DMS79 (cell line): Measurements from ENCODE around the gene TIMD4.
A peak's percentile ranks its signal among the peaks of the same experiment; 100 is the strongest.
"Not testable (repeated sequence)": the region's sequence is repeated elsewhere in the genome, so short reads cannot be mapped to it uniquely, and the experiment has no call there.

Experiments
- DNase-seq: peaks from one replicate; lab custom pipeline; 2025; lab: John Stamatoyannopoulos, UW

The TIMD4 gene

GRCh38 chr5:156963125-156963524 lies at the start of gene TIMD4:
TIMD4 (minus strand) TSS chr5:156963226; CDS start chr5:156963198, 28 bp downstream.
- no peak for DNase-seq

GRCh38 chr5:157006262-157006661 lies 43.2 kb upstream of the TIMD4 start:
- no peak for DNase-seq

GRCh38 chr5:157004893-157005551 lies 42.0 kb upstream of the TIMD4 start:
- DNase-seq = no peak

- DNase-seq = no peak
These were observed 28.7 kb upstream of the TIMD4 start for GRCh38 chr5:156991714-156992113.

- DNase-seq = no peak
These were observed 21.0 kb upstream of the TIMD4 start for GRCh38 chr5:156984064-156984463.

GRCh38 chr5:156981481-156981880 lies 18.5 kb upstream of the TIMD4 start:
- DNase-seq = no peak

GRCh38 chr5:156974328-156974727 lies 11.3 kb upstream of the TIMD4 start:
- no peak for DNase-seq

GRCh38 chr5:156971848-156972525 lies 9.0 kb upstream of the TIMD4 start:
- peak; percentile 11 for DNase-seq

- no peak for DNase-seq
These were observed 8.4 kb upstream of the TIMD4 start for GRCh38 chr5:156971415-156971814.

- DNase-seq = not testable (repeated sequence)
These were observed 4.4 kb upstream of the TIMD4 start for GRCh38 chr5:156967386-156967785.

- peak; percentile 78 for DNase-seq
These were observed 6.7 kb downstream of the TIMD4 start for GRCh38 chr5:156956321-156956720.

GRCh38 chr5:156951359-156951758 lies 11.7 kb downstream of the TIMD4 start:
- no peak for DNase-seq

GRCh38 chr5:156950716-156951115 lies 12.3 kb downstream of the TIMD4 start:
- DNase-seq = no peak

- DNase-seq = no peak
These were observed 13.6 kb downstream of the TIMD4 start for GRCh38 chr5:156949424-156949823.

- no peak for DNase-seq
These were observed 15.1 kb downstream of the TIMD4 start for GRCh38 chr5:156947925-156948324.

GRCh38 chr5:156942064-156942463 lies 21.0 kb downstream of the TIMD4 start:
- DNase-seq = no peak

GRCh38 chr5:156940462-156940861 lies 22.6 kb downstream of the TIMD4 start:
- not testable (repeated sequence) for DNase-seq

GRCh38 chr5:156936972-156937371 lies 26.1 kb downstream of the TIMD4 start:
- no peak for DNase-seq

- DNase-seq = no peak
These were observed 28.4 kb downstream of the TIMD4 start for GRCh38 chr5:156934450-156935211.

- no peak for DNase-seq
These were observed 33.6 kb downstream of the TIMD4 start for GRCh38 chr5:156929366-156929948.

- no peak for DNase-seq
These were observed 35.5 kb downstream of the TIMD4 start for GRCh38 chr5:156927545-156927944.

- not testable (repeated sequence) for DNase-seq
These were observed 37.3 kb downstream of the TIMD4 start for GRCh38 chr5:156925767-156926166.
